Panc1 (cell line): ENCODE results near the gene RGPD4.

Source experiments
- CTCF ChIP-seq: fragments of 450-650 bp; IDR thresholded peaks from 2 replicates; pipeline ENCODE4 v1.5.1; 2017; ENCODE audit warnings: mild to moderate bottlenecking
- POLR2AphosphoS5 ChIP-seq: IDR thresholded peaks from 2 replicates; pipeline ENCODE4 v1.6.1; 2012; ENCODE audit warnings: mild to moderate bottlenecking, low read depth, low read length, moderate library complexity
- SIN3A ChIP-seq: IDR thresholded peaks from 2 replicates; pipeline ENCODE4 v1.6.1; 2012; ENCODE audit warnings: low read depth, mild to moderate bottlenecking, low read length, moderate library complexity, borderline replicate concordance; ENCODE audit not compliant: insufficient read depth
- TCF7L2 ChIP-seq: IDR thresholded peaks from 2 replicates; pipeline ENCODE4 v1.6.1; 2011; ENCODE audit warnings: mild to moderate bottlenecking, low read depth, low read length, inconsistent platforms

- no peak for TF ChIP-seq CTCF
- TF ChIP-seq SIN3A, result no peak
- no peak for TF ChIP-seq POLR2AphosphoS5
- TF ChIP-seq TCF7L2, result no peak
These were observed 19.8 kb upstream of the RGPD4 start for GRCh38 chr2:107806901-107807300.
